NCI-H1092 (cell line): ENCODE measurements around the gene RFX2.
"Not testable (repeated sequence)": the region's sequence is repeated elsewhere in the genome, so short reads cannot be mapped to it uniquely, and the experiment has no call there.

ENCODE experiments used
- DNase-seq: peaks from one replicate; lab custom pipeline; 2025; lab: John Stamatoyannopoulos, UW

RFX2 gene

GRCh38 chr19:6110360-6110977 lies at the start of gene RFX2:
TSS of gene RFX2 (minus strand) at chr19:6110500. CDS start at chr19:6047496, 63,004 bp downstream.
- peak; percentile 99 for DNase-seq

GRCh38 chr19:6156033-6156432 lies 45.7 kb upstream of the RFX2 start:
- DNase-seq: no peak

GRCh38 chr19:6150289-6150688 lies 40.0 kb upstream of the RFX2 start:
- DNase-seq: no peak

- DNase-seq: no peak
Measured at GRCh38 chr19:6141217-6141616, 30.9 kb upstream of the RFX2 start.

GRCh38 chr19:6138511-6138910 lies 28.2 kb upstream of the RFX2 start:
- no peak for DNase-seq

GRCh38 chr19:6138066-6138465 lies 27.8 kb upstream of the RFX2 start:
- no peak for DNase-seq

GRCh38 chr19:6133231-6133630 lies 22.9 kb upstream of the RFX2 start:
- DNase-seq: no peak

GRCh38 chr19:6132482-6132881 lies 22.2 kb upstream of the RFX2 start:
- DNase-seq: no peak

GRCh38 chr19:6127716-6128335 lies 17.5 kb upstream of the RFX2 start:
- no peak for DNase-seq

- DNase-seq: peak; percentile 21
Measured at GRCh38 chr19:6126335-6126974, 16.2 kb upstream of the RFX2 start.

- peak; percentile 53 for DNase-seq
Measured at GRCh38 chr19:6125571-6125989, 15.3 kb upstream of the RFX2 start.

- no peak for DNase-seq
Measured at GRCh38 chr19:6119031-6119430, 8.7 kb upstream of the RFX2 start.

- DNase-seq: no peak
Measured at GRCh38 chr19:6118043-6118442, 7.7 kb upstream of the RFX2 start.

- no peak for DNase-seq
Measured at GRCh38 chr19:6117534-6117933, 7.2 kb upstream of the RFX2 start.

- DNase-seq: no peak
Measured at GRCh38 chr19:6116749-6117430, 6.6 kb upstream of the RFX2 start.

- DNase-seq: no peak
Measured at GRCh38 chr19:6115992-6116391, 5.7 kb upstream of the RFX2 start.

GRCh38 chr19:6113616-6114188 lies 3.4 kb upstream of the RFX2 start:
- no peak for DNase-seq

GRCh38 chr19:6109947-6110346 lies 353 bp downstream of the RFX2 start:
- no peak for DNase-seq

GRCh38 chr19:6108721-6109633 lies 1.3 kb downstream of the RFX2 start:
- DNase-seq: no peak

- DNase-seq: not testable (repeated sequence)
Measured at GRCh38 chr19:6106643-6107294, 3.5 kb downstream of the RFX2 start.

- DNase-seq: no peak
Measured at GRCh38 chr19:6105444-6105843, 4.9 kb downstream of the RFX2 start.
